Fibroblast of villous mesenchyme (primary cell): Measurements from ENCODE around the gene CABLES2. TPM values are rescaled to one million over a fixed set of nuclear protein-coding genes. Genes with fewer than 3 reads are reported as not detected.

Experiments
- DNase-seq: peaks from one replicate; pipeline ENCODE4 v3.0.0-alpha.2; 2010; ENCODE audit warnings: low read depth
- H3K4me3 ChIP-seq: 2 replicates; pipeline ENCODE4 v1.5.1; 2011; ENCODE audit warnings: low read depth, mild to moderate bottlenecking, low read length
- CTCF ChIP-seq: IDR thresholded peaks from 2 replicates; pipeline ENCODE4 v1.5.1; 2012; ENCODE audit warnings: low read depth, mild to moderate bottlenecking, low read length; ENCODE audit not compliant: insufficient read depth
- total RNA-seq: library from RNA; depleted of rRNA; stranded (reverse); fragments of >200 nt; gene quantifications from 2 replicates; pipeline ENCODE4 v1.2.3, GENCODE V29; 2012

Gene CABLES2
- total RNA-seq, 1 donor = 1.7 TPM

DNA sequence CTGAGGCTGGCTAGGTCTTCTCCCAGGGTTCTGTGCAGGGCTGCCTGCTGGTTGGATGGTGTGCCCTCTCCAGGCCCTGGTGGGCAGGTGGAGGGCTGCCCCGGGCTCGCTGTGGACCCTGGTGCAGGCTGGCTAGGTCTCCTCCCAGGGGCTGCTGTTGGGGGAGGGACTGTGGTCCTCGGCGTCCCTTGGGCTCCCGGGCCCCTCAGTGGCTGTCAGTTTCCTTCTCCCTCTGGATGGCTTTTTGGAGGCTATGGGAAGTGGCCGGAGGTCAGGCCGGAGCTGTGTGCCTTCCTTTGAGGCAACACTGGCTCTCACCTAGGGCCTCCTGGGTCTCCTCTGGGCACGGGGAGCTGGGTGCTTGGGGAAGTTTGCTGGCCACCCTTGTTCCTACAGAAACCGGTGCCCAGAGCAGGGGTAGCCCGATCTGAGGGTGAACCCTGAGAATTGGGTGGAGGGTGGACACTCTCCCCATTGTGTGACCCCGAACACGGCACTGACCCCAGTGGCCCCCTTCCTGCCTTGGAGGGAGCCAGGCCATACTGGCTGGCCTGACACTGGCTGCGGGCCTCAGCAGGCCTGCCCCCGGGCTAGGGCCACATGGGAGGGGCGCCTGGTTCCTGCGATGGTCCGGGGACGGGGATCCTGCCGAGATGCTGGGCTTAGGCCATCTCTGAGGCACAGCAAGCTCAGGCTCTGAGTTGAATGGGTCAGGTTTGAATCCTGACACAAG is 3.8 kb upstream of the CABLES2 start:
- DNase-seq = no peak
- no peak for TF ChIP-seq CTCF
- H3K4me3 ChIP-seq = no peak overlapping the region

GRCh38 chr20:62409931-62410745 is 3.1 kb upstream of the CABLES2 start:
- H3K4me3 ChIP-seq = no peak overlapping the region
- DNase-seq = no peak
- TF ChIP-seq CTCF = peak; percentile 50

DNA sequence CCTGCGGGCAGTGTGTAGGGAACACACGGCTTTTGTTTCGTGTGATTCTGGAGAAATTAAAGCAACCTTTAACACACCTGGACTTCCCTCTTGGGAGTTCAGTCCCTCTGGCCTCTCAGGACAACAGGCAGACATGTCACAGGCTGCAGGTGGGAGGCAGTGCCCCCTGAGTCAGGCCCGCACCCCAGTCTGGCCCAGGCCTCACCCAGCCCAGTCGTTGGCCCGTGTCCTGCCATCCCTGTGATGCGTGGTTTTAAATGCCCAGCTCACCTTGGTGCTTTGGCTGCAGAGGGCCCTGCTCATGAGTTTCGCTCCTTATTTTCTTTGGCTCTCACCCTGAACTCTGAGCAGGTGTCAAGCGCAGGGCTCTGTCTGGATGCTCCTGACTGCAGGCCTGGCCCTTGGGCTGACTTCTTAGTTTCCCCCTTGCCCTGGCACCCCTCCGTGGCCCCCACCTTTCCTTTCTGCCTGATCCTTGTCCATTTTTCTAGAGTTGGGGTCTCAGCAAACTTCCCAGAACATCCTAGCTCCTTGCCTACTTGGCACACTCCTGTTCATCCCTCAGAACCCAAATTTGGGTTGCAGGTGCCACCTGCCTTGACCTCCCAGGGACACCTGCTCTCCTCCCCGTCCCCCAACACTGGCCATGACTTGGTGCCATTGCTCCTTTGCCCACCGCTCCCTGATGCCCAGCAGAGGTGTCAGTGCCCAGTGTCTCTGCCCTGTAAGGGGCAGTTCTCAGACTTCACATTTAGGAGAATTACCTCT is 2.2 kb upstream of the CABLES2 start:
- no peak for TF ChIP-seq CTCF
- no peak for DNase-seq
- H3K4me3 ChIP-seq = no peak overlapping the region

DNA sequence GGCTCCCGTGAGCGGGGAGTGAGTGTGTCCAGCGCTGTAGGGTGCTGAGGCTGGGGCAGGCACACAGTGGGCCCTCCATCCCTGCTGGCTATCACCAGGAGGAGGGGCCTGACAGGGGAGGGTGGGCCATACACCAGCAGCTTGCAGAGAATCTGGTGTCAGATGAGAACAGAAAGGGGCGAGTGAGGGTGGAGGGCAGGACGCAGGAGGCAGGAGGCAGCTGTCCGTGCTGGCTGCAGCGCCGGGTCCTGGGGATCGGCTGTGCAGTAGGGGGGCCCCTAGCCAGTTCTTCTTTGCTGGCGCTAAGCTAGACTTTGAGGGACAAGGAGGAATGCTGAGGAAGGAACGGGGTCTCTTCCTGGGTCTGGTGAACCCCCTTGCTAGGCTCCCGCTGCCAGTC is 1.6 kb upstream of the CABLES2 start:
- TF ChIP-seq CTCF = no peak

GRCh38 chr20:62408055-62408454 is 970 bp upstream of the CABLES2 start:
- DNase-seq = no peak
- TF ChIP-seq CTCF = no peak
- no peak overlapping the region for H3K4me3 ChIP-seq

More for the DNA sequence above, 1.6 kb upstream of the CABLES2 start:
- no peak overlapping the region for H3K4me3 ChIP-seq
- no peak for DNase-seq

DNA sequence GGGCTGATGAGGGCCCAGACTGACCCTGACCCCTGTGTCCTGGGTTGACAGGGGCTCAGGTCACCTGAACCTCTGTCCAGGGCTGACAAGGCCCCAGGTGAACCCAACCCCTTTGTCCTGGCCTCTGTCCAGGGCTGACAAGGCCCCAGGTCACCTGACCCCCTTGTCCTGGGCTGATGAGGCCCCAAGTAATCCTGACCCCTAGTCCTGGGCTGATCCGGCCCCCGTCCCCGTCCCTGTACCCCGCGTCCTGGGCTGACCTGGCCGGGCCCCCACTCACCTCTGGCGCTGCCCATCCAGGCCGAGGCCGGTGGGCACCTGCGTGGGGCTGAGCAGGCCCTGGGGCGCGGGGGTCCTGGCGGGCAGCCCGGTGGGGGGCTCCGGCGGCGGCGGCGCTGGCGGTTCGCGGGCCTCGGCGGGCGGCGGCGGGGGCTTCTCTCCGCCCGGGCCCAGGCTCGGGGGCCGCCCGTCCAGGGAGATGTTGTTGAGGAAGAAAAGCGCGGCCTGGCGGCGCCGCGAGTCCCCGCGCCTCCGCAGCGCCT is 379 bp downstream of the CABLES2 start:
- DNase-seq = no peak
- H3K4me3 ChIP-seq = peak overlapping the region; percentile 66
- no peak for TF ChIP-seq CTCF
